ENCODE data around the gene TSPAN17.

The TSPAN17 gene

GRCh38 chr5:176614805-176615478 is 32.3 kb upstream of the TSPAN17 start:
- TF ChIP-seq CTCF (IDR thresholded peaks at IDR 0.05; ENCODE audit: insufficient read depth, missing control alignments), result no peak
- FAIRE-seq (no peak), DNase-seq (ENCODE audit: insufficient read length, low spot score) (no peak)

- FAIRE-seq (no peak), DNase-seq (ENCODE audit: insufficient read length, low spot score) (no peak)
- TF ChIP-seq CTCF (IDR thresholded peaks at IDR 0.05; ENCODE audit: insufficient read depth, missing control alignments), result no peak
Observed at GRCh38 chr5:176616511-176616910, 30.8 kb upstream of the TSPAN17 start.

DNA sequence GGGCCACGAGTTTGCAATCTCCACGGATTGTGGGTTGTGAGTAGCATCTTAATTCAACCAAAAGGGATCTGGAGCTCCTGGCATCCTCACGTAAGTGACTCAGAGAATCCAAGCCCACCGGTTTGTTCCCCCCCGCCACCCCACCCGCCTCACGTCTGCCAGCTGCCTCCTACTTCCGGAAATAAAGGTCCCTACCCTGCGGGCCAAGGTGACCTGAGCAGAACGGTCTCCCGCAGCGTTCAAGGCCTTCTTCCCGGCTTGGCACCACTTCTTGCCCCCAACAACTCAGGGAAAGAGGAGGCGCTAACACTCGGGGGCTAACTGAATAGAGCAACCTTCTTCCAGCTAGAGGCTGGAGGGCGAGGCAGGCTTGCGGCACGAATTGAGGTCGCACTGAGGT is 28.5 kb upstream of the TSPAN17 start:
- DNase-seq (ENCODE audit: insufficient read length, low spot score) (no peak), FAIRE-seq (no peak)
- TF ChIP-seq CTCF (IDR thresholded peaks at IDR 0.05; ENCODE audit: insufficient read depth, missing control alignments), result no peak

GRCh38 chr5:176619203-176619568 is 28.1 kb upstream of the TSPAN17 start:
- no peak for DNase-seq (ENCODE audit: insufficient read length, low spot score)
- TF ChIP-seq CTCF (IDR thresholded peaks at IDR 0.05; ENCODE audit: insufficient read depth, missing control alignments), result peak; percentile 56
- FAIRE-seq, result no peak

DNA sequence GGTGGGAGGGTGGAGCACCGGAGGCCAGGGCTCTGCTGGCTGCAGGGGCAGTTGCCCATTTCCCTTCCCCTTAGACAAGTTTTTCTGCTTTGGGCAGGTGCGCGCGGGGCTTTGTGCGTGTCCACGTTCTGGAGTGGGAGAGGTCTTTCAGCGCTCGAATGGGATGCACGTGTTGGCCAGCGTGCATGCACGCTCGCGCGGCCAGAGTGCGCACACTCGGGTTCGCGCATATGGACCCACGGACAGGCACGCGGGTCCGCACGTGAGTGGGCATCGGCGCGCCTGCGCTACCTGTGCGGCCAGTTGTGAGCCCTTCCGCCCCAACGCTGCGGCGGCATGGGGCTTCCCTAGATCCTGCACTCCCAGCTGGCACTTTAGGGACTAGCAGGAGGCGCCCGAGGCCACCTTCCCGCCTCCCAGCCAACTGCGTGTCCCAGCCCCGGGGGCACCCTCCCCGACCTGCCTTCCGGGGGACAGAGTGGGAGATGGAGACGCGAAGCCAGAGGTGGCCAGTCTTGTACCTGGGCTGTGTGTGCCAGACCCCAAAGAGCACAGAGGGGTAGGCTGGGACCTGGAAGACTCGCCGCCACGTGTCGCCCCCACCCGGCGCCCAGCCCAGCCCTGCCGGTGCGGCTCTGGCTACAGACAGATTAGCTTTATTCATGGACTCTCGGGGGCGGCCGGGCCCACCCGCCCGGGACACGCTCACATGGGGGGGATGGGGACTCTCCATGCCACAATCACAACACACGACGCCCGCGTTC is 27.5 kb upstream of the TSPAN17 start:
- DNase-seq (ENCODE audit: insufficient read length, low spot score) (no peak), FAIRE-seq (no peak)
- no peak for TF ChIP-seq CTCF (IDR thresholded peaks at IDR 0.05; ENCODE audit: insufficient read depth, missing control alignments)

DNA sequence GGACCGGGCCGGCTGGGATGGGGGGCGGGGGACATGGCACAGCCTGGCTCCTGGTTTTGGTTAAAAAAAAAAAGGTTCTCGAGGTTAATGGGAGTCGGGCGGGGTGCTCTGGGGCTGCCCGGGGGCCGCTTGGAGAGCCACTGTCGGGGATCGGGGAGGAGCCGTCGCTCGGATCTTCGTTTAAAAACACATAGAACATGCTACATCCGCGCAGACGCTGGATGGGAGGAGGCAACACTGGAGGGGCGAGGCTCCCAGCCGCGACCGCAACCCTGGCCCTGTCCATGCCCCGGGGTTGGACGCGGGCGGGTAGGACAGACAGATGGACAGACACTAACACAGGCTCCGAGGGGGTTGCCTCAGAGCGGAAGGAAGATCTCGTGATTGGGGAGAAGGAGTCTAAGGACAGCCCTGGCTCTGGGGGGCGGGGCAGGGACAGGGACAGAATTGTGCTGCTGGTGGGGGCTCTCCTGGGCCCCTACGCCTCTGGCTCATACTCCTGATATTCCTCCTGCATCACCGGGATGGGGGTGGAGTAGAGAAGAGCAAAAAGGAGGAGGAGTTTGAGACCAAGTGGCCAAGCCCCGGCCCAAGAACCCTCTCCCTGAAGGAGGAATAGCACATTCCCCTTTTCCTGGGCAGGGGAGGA is 26.8 kb upstream of the TSPAN17 start:
- DNase-seq (ENCODE audit: insufficient read length, low spot score) (no peak), FAIRE-seq (no peak)
- TF ChIP-seq CTCF (IDR thresholded peaks at IDR 0.05; ENCODE audit: insufficient read depth, missing control alignments), result no peak
